Uterus (tissue), 4 donors: ENCODE results near the gene MIOS. TPM values are rescaled to one million over a fixed set of nuclear protein-coding genes. Genes with fewer than 3 reads are reported as not detected.

Source experiments
- DNase-seq, 2 donors: peaks; one replicate each; pipeline ENCODE4 v3.0.0-alpha.2; 2019 to 2020
- H3K27ac ChIP-seq, 2 donors: fragments of 200-600 bp; sonication (generic); 1 replicate in 1 of 2; 2 replicates in 1 of 2; pipeline ENCODE4 v1.5.1; 2016 to 2018
- H3K27me3 ChIP-seq, 2 donors: fragments of 200-600 bp; sonication (generic); one replicate each; pipeline ENCODE4 v1.5.1; 2018 to 2019; ENCODE audit warnings: control low read depth in 1 of 2
- H3K36me3 ChIP-seq, 2 donors: fragments of 200-600 bp; sonication (generic); one replicate each; pipeline ENCODE4 v1.5.1; 2019; ENCODE audit warnings: control low read depth in 1 of 2
- H3K4me1 ChIP-seq, 2 donors: fragments of 200-600 bp; sonication (generic); one replicate each; pipeline ENCODE4 v1.5.1; 2018 to 2019; ENCODE audit warnings: control low read depth in 1 of 2
- H3K4me3 ChIP-seq, 2 donors: fragments of 200-600 bp; sonication (generic); 1 replicate in 1 of 2; 2 replicates in 1 of 2; pipeline ENCODE4 v1.5.1; 2018 to 2019; ENCODE audit warnings: mild to moderate bottlenecking in 1 of 2
- H3K9me3 ChIP-seq, 2 donors: fragments of 200-600 bp; sonication (generic); one replicate each; pipeline ENCODE4 v1.5.1; 2019; ENCODE audit warnings: control low read depth in 1 of 2
- CTCF ChIP-seq, 4 experiments: fragments of 200-600 bp in 2 of 4; fragments of 450-650 bp in 2 of 4; sonication (generic) in 2 of 4; IDR thresholded peaks; one replicate each; pipeline ENCODE4 v1.5.1; 2016 to 2019; ENCODE audit warnings: antibody characterized with exemption in 4 of 4, mild to moderate bottlenecking in 2 of 4, moderate library complexity in 1 of 4
- POLR2A ChIP-seq, 2 donors: fragments of 450-650 bp; IDR thresholded peaks; one replicate each; pipeline ENCODE4 v1.6.1; 2016; ENCODE audit warnings: antibody characterized with exemption in 2 of 2, mild to moderate bottlenecking in 1 of 2, moderate library complexity in 1 of 2
- intact Hi-C: fragments of 100-400 bp; cut with DNase I; formaldehyde crosslinking; loops from one replicate; pipeline ENCODE4 v1.15.1; 2023; ENCODE audit warnings: low total_unique reads
- total RNA-seq, 4 donors: library from RNA; depleted of rRNA in 3 of 4; stranded (reverse); fragments of >200 nt in 3 of 4; gene quantifications; one replicate each; pipeline versions ENCODE4 v1.1.0 to v1.2.4, GENCODE V29; 2014 to 2023
- donor health status: DM: yes; HTN: yes; CAD: no.

Gene MIOS
- total RNA-seq, 4 donors from 2014 or later, result 13.2 to 124 (median 28.5) TPM

- Histone ChIP-seq H3K27me3 (no peaks in the 10 kb centered on the region), H3K27ac (no peak overlapping the region), H3K4me3 (no peak overlapping the region), H3K36me3 (no peaks in the 10 kb centered on the region), H3K9me3 (no peaks in the 10 kb centered on the region), H3K4me1 (no peaks in the 10 kb centered on the region)
- DNase-seq, result no peak
- TF ChIP-seq POLR2A (IDR thresholded peaks at IDR 0.05), result no peak
- TF ChIP-seq CTCF (IDR thresholded peaks at IDR 0.05), result no peak
- intact Hi-C loops, result no loop called here
These were observed 40.3 kb downstream of the MIOS start for GRCh38 chr7:7607010-7607409.

GRCh38 chr7:7609330-7609729 lies 42.6 kb downstream of the MIOS start:
- TF ChIP-seq CTCF (IDR thresholded peaks at IDR 0.05), result no peak
- no peaks in the 10 kb centered on the region for H3K4me1 ChIP-seq
- no peaks in the 10 kb centered on the region for H3K9me3 ChIP-seq
- intact Hi-C loops, result no loop called here
- no peak for DNase-seq
- H3K27me3 ChIP-seq, result no peaks in the 10 kb centered on the region
- no peak overlapping the region for H3K4me3 ChIP-seq
- no peaks in the 10 kb centered on the region for H3K36me3 ChIP-seq
- H3K27ac ChIP-seq, result no peak overlapping the region

GRCh38 chr7:7612519-7612918 lies 45.8 kb downstream of the MIOS start:
- Histone ChIP-seq H3K27me3 (no peaks in the 10 kb centered on the region), H3K9me3 (no peaks in the 10 kb centered on the region), H3K4me3 (no peak overlapping the region), H3K27ac (no peak overlapping the region), H3K4me1 (no peaks in the 10 kb centered on the region), H3K36me3 (no peaks in the 10 kb centered on the region)
- DNase-seq, result no peak
- TF ChIP-seq POLR2A (IDR thresholded peaks at IDR 0.05) (no peak), CTCF (IDR thresholded peaks at IDR 0.05) (no peak)
- intact Hi-C loops, result no loop called here

DNA sequence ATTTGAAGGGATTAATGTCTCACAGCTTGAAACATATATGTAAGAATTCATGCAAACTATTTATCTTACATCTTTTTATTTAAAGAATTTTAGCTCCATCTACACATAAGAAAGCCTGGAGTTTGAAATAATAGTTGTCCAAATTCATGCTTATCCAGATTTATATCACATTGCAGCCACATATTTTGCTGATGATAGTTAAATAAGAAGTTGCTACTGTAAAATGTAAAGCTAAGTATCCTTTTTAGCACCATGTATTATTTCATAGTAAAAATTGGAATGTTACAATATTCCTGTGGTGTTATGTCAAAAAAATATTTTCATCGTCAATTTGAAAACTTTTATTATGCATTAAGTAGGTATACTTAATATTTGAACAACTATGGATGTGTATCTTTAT lies 46.5 kb downstream of the MIOS start:
- H3K27me3 ChIP-seq, result no peaks in the 10 kb centered on the region
- H3K27ac ChIP-seq, result no peak overlapping the region
- no peak for DNase-seq
- no peaks in the 10 kb centered on the region for H3K4me1 ChIP-seq
- H3K4me3 ChIP-seq, result no peak overlapping the region
- TF ChIP-seq CTCF (IDR thresholded peaks at IDR 0.05) (no peak), POLR2A (IDR thresholded peaks at IDR 0.05) (no peak)
- intact Hi-C loops, result no loop called here
- no peaks in the 10 kb centered on the region for H3K9me3 ChIP-seq
- H3K36me3 ChIP-seq, result no peaks in the 10 kb centered on the region

DNA sequence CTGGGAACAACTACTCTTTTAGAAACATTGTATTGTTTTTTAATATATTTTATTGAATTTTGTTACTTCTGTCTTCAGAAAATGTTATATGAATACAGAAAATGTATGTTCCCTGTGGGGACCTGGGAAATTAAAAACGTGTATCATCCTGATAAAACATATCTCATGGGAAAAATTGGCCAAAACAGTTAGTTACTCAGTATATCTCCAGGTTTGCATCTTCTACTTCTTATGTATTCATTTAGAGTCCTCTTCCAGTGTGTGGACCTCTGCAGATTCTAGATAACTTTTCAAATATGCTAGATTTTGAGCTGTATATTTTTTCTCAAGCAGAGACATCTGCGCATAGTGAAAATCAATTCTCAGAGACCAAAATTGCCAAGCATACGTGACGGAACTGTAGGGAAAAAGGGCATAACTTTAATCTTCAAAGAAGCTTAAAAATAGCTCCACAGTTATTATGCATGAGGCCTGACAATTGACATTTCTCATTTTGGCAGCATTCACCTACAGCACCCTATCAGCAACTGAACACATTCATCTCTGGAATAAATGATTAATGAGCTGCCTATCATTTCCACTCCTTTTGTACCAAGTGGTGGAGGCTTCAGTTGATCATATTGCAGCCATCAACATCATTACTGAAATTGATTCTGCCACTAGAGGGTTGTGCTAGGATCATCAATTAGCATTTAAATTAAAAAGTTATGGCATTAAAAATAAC lies 47.5 kb downstream of the MIOS start:
- Histone ChIP-seq H3K4me3 (no peak overlapping the region), H3K27ac (no peak overlapping the region), H3K9me3 (no peaks in the 10 kb centered on the region), H3K36me3 (no peaks in the 10 kb centered on the region), H3K4me1 (no peaks in the 10 kb centered on the region), H3K27me3 (no peaks in the 10 kb centered on the region)
- TF ChIP-seq CTCF (IDR thresholded peaks at IDR 0.05) (no peak), POLR2A (IDR thresholded peaks at IDR 0.05) (no peak)
- intact Hi-C loops, result no loop called here
- DNase-seq, result no peak
